Measurements from ENCODE around the gene KANK4.

KANK4 gene

DNA sequence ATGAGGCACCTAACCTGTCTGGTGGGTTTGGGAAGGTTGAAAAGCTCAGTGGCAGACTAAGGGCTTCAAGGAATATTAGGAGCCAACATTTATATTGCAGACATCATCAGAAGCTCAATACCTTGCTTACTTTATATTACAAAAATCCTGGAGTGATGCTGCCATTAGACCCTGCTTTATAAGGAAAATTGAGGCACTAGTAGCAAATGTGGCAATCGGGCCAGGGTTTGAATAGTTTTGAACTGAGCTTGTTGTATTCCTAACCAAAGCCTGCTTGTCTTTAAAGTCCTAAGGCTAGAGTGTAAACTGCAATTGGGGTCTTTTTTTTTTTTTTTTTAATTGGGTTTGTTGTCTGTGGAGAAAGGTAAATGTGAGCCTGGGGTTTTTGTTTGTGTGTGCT is 110.3 kb downstream of the KANK4 start:
- Histone ChIP-seq H3K36me3 (replicated peaks in 1 of 2; ENCODE audit: control insufficient read depth in 2 of 2, insufficient read depth in 2 of 2, low read length in 2 of 2) (peaks cover 0 to 21% of the 10 kb centered on the region in 2 donors), H3K14ac (ENCODE audit: low read length) (no peak overlapping the region), H3K4me3 (ENCODE audit: low read length in 2 of 2) (no peak overlapping the region), H4K8ac (ENCODE audit: low read depth, low read length) (no peak overlapping the region), H3K4me1 (ENCODE audit: control insufficient read depth in 2 of 2, insufficient read depth in 1 of 2, low read depth in 1 of 2, low read length in 2 of 2) (no peaks in the 10 kb centered on the region), H2BK15ac (ENCODE audit: low read length) (no peak overlapping the region), H3K4ac (ENCODE audit: low read length) (no peak overlapping the region), H3K9ac (ENCODE audit: low read depth, low read length, poor library complexity) (no peak overlapping the region), H2BK12ac (ENCODE audit: low read length) (no peak overlapping the region), H2AFZ (ENCODE audit: low read length) (no peak overlapping the region), H3K79me1 (ENCODE audit: low read depth, low read length) (peaks cover 4% of the 10 kb centered on the region), H2AK5ac (ENCODE audit: low read depth, low read length) (no peak overlapping the region), H2BK5ac (ENCODE audit: low read length) (no peak overlapping the region), H3K4me2 (ENCODE audit: insufficient read depth, low read length, poor library complexity, severe bottlenecking) (no peak overlapping the region), H3K27ac (replicated peaks; ENCODE audit: low read length) (no peak overlapping the region), H2BK120ac (ENCODE audit: low read depth, low read length) (no peak overlapping the region), H3K9me3 (replicated peaks in 1 of 2; ENCODE audit: control insufficient read depth in 2 of 2, insufficient read depth in 1 of 2, low read depth in 1 of 2, low read length in 2 of 2) (peaks cover 2 to 16% of the 10 kb centered on the region in 2 donors), H4K91ac (ENCODE audit: low read depth, low read length, poor library complexity) (no peak overlapping the region), H3K18ac (ENCODE audit: low read length) (no peak overlapping the region), H3K27me3 (ENCODE audit: control insufficient read depth in 3 of 3, insufficient read depth in 3 of 3, low read depth in 1 of 3, low read length in 3 of 3) (no peaks in the 10 kb centered on the region), H3K23ac (ENCODE audit: low read depth, low read length, poor library complexity) (no peak overlapping the region)
- no CpG with 5 or more reads among the region's 1 CpG for WGBS, 2 donors (ENCODE audit: extremely low coverage in 2 of 2, insufficient read length in 2 of 2, insufficient replicate concordance in 1 of 2)
- DNase-seq (ENCODE audit: low spot score): no peak

DNA sequence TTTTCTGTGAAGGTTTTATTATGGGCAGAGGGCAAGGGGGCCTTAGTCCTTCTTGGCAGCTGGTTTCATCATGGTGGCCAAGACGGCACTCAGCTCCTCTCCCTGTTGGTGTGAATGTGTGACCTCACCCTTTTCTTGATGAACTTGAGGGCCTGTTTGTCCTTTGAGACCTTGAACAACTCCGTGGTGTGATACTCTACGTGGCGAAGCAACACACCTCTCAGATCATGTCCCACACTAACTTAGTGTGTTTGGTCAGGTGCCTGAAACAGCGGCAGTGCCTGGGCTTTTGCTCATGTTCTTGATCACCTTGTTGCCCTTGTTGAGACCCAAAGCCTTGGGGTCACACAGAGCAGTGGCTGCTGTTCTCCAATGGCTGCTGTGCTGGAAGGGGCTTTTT is 111.1 kb downstream of the KANK4 start:
- no peak overlapping the region for H3K4ac ChIP-seq (ENCODE audit: low read length)
- H3K18ac ChIP-seq (ENCODE audit: low read length): no peak overlapping the region
- H3K4me1 ChIP-seq (ENCODE audit: control insufficient read depth in 2 of 2, insufficient read depth in 1 of 2, low read depth in 1 of 2, low read length in 2 of 2): no peaks in the 10 kb centered on the region
- H3K14ac ChIP-seq (ENCODE audit: low read length): no peak overlapping the region
- H3K4me2 ChIP-seq (ENCODE audit: insufficient read depth, low read length, poor library complexity, severe bottlenecking): no peak overlapping the region
- H3K79me1 ChIP-seq (ENCODE audit: low read depth, low read length): peaks cover 5% of the 10 kb centered on the region
- no peaks in the 10 kb centered on the region for H3K27me3 ChIP-seq (ENCODE audit: control insufficient read depth in 3 of 3, insufficient read depth in 3 of 3, low read depth in 1 of 3, low read length in 3 of 3)
- no peak overlapping the region for H3K9ac ChIP-seq (ENCODE audit: low read depth, low read length, poor library complexity)
- no peak overlapping the region for H3K27ac ChIP-seq (replicated peaks; ENCODE audit: low read length)
- no peak overlapping the region for H4K91ac ChIP-seq (ENCODE audit: low read depth, low read length, poor library complexity)
- DNase-seq (ENCODE audit: low spot score): no peak
- peaks cover 2 to 16% of the 10 kb centered on the region in 2 donors for H3K9me3 ChIP-seq (replicated peaks in 1 of 2; ENCODE audit: control insufficient read depth in 2 of 2, insufficient read depth in 1 of 2, low read depth in 1 of 2, low read length in 2 of 2)
- H3K36me3 ChIP-seq (replicated peaks in 1 of 2; ENCODE audit: control insufficient read depth in 2 of 2, insufficient read depth in 2 of 2, low read length in 2 of 2): peaks cover 0 to 26% of the 10 kb centered on the region in 2 donors
- no peak overlapping the region for H4K8ac ChIP-seq (ENCODE audit: low read depth, low read length)
- no peak overlapping the region for H2BK120ac ChIP-seq (ENCODE audit: low read depth, low read length)
- H3K4me3 ChIP-seq (ENCODE audit: low read length in 2 of 2): no peak overlapping the region
- H2AFZ ChIP-seq (ENCODE audit: low read length): no peak overlapping the region
- WGBS, 2 donors (ENCODE audit: extremely low coverage in 2 of 2, insufficient read length in 2 of 2, insufficient replicate concordance in 1 of 2): no CpG with 5 or more reads among the region's 5 CpGs
- no peak overlapping the region for H2BK15ac ChIP-seq (ENCODE audit: low read length)
- no peak overlapping the region for H2AK5ac ChIP-seq (ENCODE audit: low read depth, low read length)
- H3K23ac ChIP-seq (ENCODE audit: low read depth, low read length, poor library complexity): no peak overlapping the region
- H2BK5ac ChIP-seq (ENCODE audit: low read length): no peak overlapping the region
- no peak overlapping the region for H2BK12ac ChIP-seq (ENCODE audit: low read length)

DNA sequence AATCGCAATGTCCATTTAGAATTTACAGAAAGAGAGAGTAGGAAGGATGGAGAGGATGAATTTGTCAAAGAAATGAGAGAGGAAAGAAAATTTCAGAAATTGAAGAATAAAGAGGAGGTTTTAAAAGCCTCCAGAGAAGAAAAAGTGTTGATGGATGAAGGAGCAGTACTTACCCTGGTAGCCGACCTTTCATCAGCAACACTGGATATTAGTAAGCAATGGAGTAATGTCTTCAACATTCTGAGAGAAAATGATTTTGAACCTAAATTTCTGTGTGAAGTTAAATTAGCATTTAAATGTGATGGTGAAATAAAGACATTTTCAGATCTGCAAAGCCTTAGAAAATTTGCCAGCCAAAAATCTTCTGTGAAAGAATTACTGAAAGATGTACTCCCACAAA is 112.0 kb downstream of the KANK4 start:
- Histone ChIP-seq H3K4me3 (ENCODE audit: low read length in 2 of 2) (no peak overlapping the region), H3K79me1 (ENCODE audit: low read depth, low read length) (peaks cover 5% of the 10 kb centered on the region), H3K4ac (ENCODE audit: low read length) (no peak overlapping the region), H3K9ac (ENCODE audit: low read depth, low read length, poor library complexity) (no peak overlapping the region), H4K8ac (ENCODE audit: low read depth, low read length) (no peak overlapping the region), H3K4me2 (ENCODE audit: insufficient read depth, low read length, poor library complexity, severe bottlenecking) (no peak overlapping the region), H2AK5ac (ENCODE audit: low read depth, low read length) (no peak overlapping the region), H2BK15ac (ENCODE audit: low read length) (no peak overlapping the region), H3K18ac (ENCODE audit: low read length) (no peak overlapping the region), H3K9me3 (replicated peaks in 1 of 2; ENCODE audit: control insufficient read depth in 2 of 2, insufficient read depth in 1 of 2, low read depth in 1 of 2, low read length in 2 of 2) (peaks cover 2 to 16% of the 10 kb centered on the region in 2 donors), H2BK12ac (ENCODE audit: low read length) (no peak overlapping the region), H2AFZ (ENCODE audit: low read length) (no peak overlapping the region), H4K91ac (ENCODE audit: low read depth, low read length, poor library complexity) (no peak overlapping the region), H3K14ac (ENCODE audit: low read length) (no peak overlapping the region), H3K27me3 (ENCODE audit: control insufficient read depth in 3 of 3, insufficient read depth in 3 of 3, low read depth in 1 of 3, low read length in 3 of 3) (no peaks in the 10 kb centered on the region), H3K4me1 (ENCODE audit: control insufficient read depth in 2 of 2, insufficient read depth in 1 of 2, low read depth in 1 of 2, low read length in 2 of 2) (no peaks in the 10 kb centered on the region), H2BK120ac (ENCODE audit: low read depth, low read length) (no peak overlapping the region), H3K23ac (ENCODE audit: low read depth, low read length, poor library complexity) (no peak overlapping the region), H3K36me3 (replicated peaks in 1 of 2; ENCODE audit: control insufficient read depth in 2 of 2, insufficient read depth in 2 of 2, low read length in 2 of 2) (peaks cover 0 to 27% of the 10 kb centered on the region in 2 donors), H2BK5ac (ENCODE audit: low read length) (no peak overlapping the region), H3K27ac (replicated peaks; ENCODE audit: low read length) (no peak overlapping the region)
- DNase-seq (ENCODE audit: low spot score): no peak
- WGBS, 2 donors (ENCODE audit: extremely low coverage in 2 of 2, insufficient read length in 2 of 2, insufficient replicate concordance in 1 of 2): no CpG with 5 or more reads among the region's 2 CpGs

DNA sequence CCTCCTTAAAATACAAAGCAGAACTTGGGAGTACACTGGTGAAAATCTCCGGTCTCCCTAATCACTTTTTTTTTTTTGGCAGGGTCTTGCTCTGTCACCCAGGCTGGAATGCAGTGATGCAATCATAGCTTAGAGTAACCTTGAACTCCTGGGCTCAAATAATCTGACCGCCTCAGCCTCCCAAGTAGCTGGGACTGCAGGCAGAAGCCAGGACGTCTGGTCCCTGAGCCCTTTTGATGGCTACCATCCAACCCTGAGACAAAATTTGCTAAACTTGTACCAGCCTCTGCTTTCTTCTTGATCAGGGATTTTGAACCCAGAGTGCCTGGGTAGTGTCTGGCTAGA is 120.5 kb downstream of the KANK4 start:
- peaks cover 0 to 6% of the 10 kb centered on the region in 2 donors for H3K9me3 ChIP-seq (replicated peaks in 1 of 2; ENCODE audit: control insufficient read depth in 2 of 2, insufficient read depth in 1 of 2, low read depth in 1 of 2, low read length in 2 of 2)
- no peak overlapping the region for H3K4ac ChIP-seq (ENCODE audit: low read length)
- peaks cover 0 to 4% of the 10 kb centered on the region in 2 donors for H3K4me1 ChIP-seq (ENCODE audit: control insufficient read depth in 2 of 2, insufficient read depth in 1 of 2, low read depth in 1 of 2, low read length in 2 of 2)
- peaks cover 0 to 10% of the 10 kb centered on the region in 2 donors for H3K36me3 ChIP-seq (replicated peaks in 1 of 2; ENCODE audit: control insufficient read depth in 2 of 2, insufficient read depth in 2 of 2, low read length in 2 of 2)
- H2AFZ ChIP-seq (ENCODE audit: low read length): no peak overlapping the region
- H2BK15ac ChIP-seq (ENCODE audit: low read length): no peak overlapping the region
- H3K23ac ChIP-seq (ENCODE audit: low read depth, low read length, poor library complexity): no peak overlapping the region
- no peak overlapping the region for H4K91ac ChIP-seq (ENCODE audit: low read depth, low read length, poor library complexity)
- H2AK5ac ChIP-seq (ENCODE audit: low read depth, low read length): no peak overlapping the region
- H3K14ac ChIP-seq (ENCODE audit: low read length): no peak overlapping the region
- H3K4me3 ChIP-seq (ENCODE audit: low read length in 2 of 2): no peak overlapping the region
- no peak overlapping the region for H3K9ac ChIP-seq (ENCODE audit: low read depth, low read length, poor library complexity)
- peaks cover 6% of the 10 kb centered on the region for H3K79me1 ChIP-seq (ENCODE audit: low read depth, low read length)
- no peak overlapping the region for H3K18ac ChIP-seq (ENCODE audit: low read length)
- no CpG with 5 or more reads among the region's 3 CpGs for WGBS, 2 donors (ENCODE audit: extremely low coverage in 2 of 2, insufficient read length in 2 of 2, insufficient replicate concordance in 1 of 2)
- H2BK120ac ChIP-seq (ENCODE audit: low read depth, low read length): no peak overlapping the region
- H2BK5ac ChIP-seq (ENCODE audit: low read length): no peak overlapping the region
- no peak overlapping the region for H4K8ac ChIP-seq (ENCODE audit: low read depth, low read length)
- no peak overlapping the region for H3K27ac ChIP-seq (replicated peaks; ENCODE audit: low read length)
- H3K4me2 ChIP-seq (ENCODE audit: insufficient read depth, low read length, poor library complexity, severe bottlenecking): no peak overlapping the region
- DNase-seq (ENCODE audit: low spot score): no peak
- H2BK12ac ChIP-seq (ENCODE audit: low read length): no peak overlapping the region
- H3K27me3 ChIP-seq (ENCODE audit: control insufficient read depth in 3 of 3, insufficient read depth in 3 of 3, low read depth in 1 of 3, low read length in 3 of 3): peaks cover 0 to 37% (median 9%) of the 10 kb centered on the region in 3 experiments
